K562 (cell line): ENCODE data around the gene NAT8L. TPM values are rescaled to one million over a fixed set of nuclear protein-coding genes. Genes with fewer than 3 reads are reported as not detected.

Experiments used
- ATAC-seq: fragments of 200-7000 bp; cut with Tn5 transposase; 3 replicates; pipeline ENCODE4 v1.9.1; 2020; ENCODE audit warnings: moderate library complexity
- BruUV-seq: library from RNA; stranded (reverse); fragments of 400-500 nt; replicated peaks from 2 replicates; lab custom pipeline; 2021; lab: Mats Ljungman, UMichigan
- CTCF ChIA-PET: fragments of 300-600 bp; formaldehyde crosslinking; extraction: SDS; loops from one replicate; lab custom pipeline; 2021; ENCODE audit warnings: low intra/inter-chr PET ratio; lab: Yijun Ruan, JAX
- POLR2A ChIA-PET: fragments of 300-600, 350-650 bp; sonication (Branson Sonifier 250); formaldehyde crosslinking; extraction: SDS; loops from one replicate; lab custom pipeline; 2021; ENCODE audit warnings: antibody characterized with exemption, inconsistent platforms; lab: Yijun Ruan, JAX
- DNase-seq, 4 experiments: peaks; one replicate each; pipeline versions ENCODE4 v3.0.0 to v3.0.0-alpha.2; 2011 to 2018; ENCODE audit warnings: low spot score in 3 of 4, mixed read lengths in 3 of 4; ENCODE audit errors: extremely low read depth in 1 of 4
- FAIRE-seq: peaks from 2 replicates; lab custom pipeline; 2011; peaks lifted over from hg19 to GRCh38; lab: Jason Lieb, UNC
- H2AFZ ChIP-seq: 2 replicates; pipeline ENCODE4 v1.6.0; 2011; ENCODE audit warnings: low read depth, low read length, control low read depth, inconsistent platforms
- H3K27ac ChIP-seq: fragments of 200-600 bp; 3 replicates; pipeline ENCODE4 v1.8.0; 2011; ENCODE audit warnings: low read depth, mild to moderate bottlenecking, control low read depth, inconsistent platforms, low read length, moderate library complexity, mixed read lengths; ENCODE audit errors: extremely low read depth
- H3K27me3 ChIP-seq, 2 experiments: fragments of 300-600 bp in 1 of 2; 2 replicates in 1 of 2; 3 replicates in 1 of 2; pipeline versions ENCODE4 v1.6.0 to v1.8.0; 2011; ENCODE audit warnings: inconsistent platforms in 2 of 2, low read length in 2 of 2, mild to moderate bottlenecking in 1 of 2, mixed read lengths in 1 of 2, moderate library complexity in 1 of 2; ENCODE audit not compliant: control insufficient read depth in 2 of 2, insufficient read depth in 2 of 2
- H3K36me3 ChIP-seq: fragments of 300-600 bp; 3 replicates; pipeline ENCODE4 v1.8.0; 2011; ENCODE audit warnings: mild to moderate bottlenecking, low read length, inconsistent platforms; ENCODE audit not compliant: control insufficient read depth, insufficient read depth
- H3K4me1 ChIP-seq, 2 experiments: fragments of 200-600 bp in 1 of 2; replicated peaks in 1 of 2; 2 replicates in 1 of 2; 3 replicates in 1 of 2; pipeline versions ENCODE4 v1.5.1 to v1.8.0; 2011; ENCODE audit warnings: inconsistent platforms in 2 of 2, low read length in 2 of 2, mild to moderate bottlenecking in 1 of 2, mixed read lengths in 1 of 2, moderate library complexity in 1 of 2; ENCODE audit not compliant: control insufficient read depth in 2 of 2, insufficient read depth in 2 of 2
- H3K4me2 ChIP-seq: 2 replicates; pipeline ENCODE4 v1.6.1; 2011; ENCODE audit warnings: low read length, control low read depth, inconsistent platforms, mixed read lengths; ENCODE audit not compliant: insufficient read depth
- H3K4me3 ChIP-seq: fragments of 200-600 bp; sonication (generic), shearing (Covaris generic); 2 replicates; pipeline ENCODE4 v1.5.1; 2016; ENCODE audit warnings: control low read depth, inconsistent platforms
- H3K79me2 ChIP-seq: fragments of 200-600 bp; 3 replicates; pipeline ENCODE4 v1.8.0; 2011; ENCODE audit warnings: low read length, inconsistent platforms; ENCODE audit not compliant: control insufficient read depth, insufficient read depth
- H3K9ac ChIP-seq, 2 experiments: 2 replicates each; pipeline versions ENCODE4 v1.6.0 to v1.6.1; 2011; ENCODE audit warnings: low read depth in 2 of 2, low read length in 2 of 2, control low read depth in 1 of 2, inconsistent platforms in 1 of 2, mild to moderate bottlenecking in 1 of 2, mixed read lengths in 1 of 2; ENCODE audit not compliant: insufficient read depth in 1 of 2
- H3K9me1 ChIP-seq: one replicate; pipeline ENCODE4 v1.6.0; 2011; ENCODE audit warnings: inconsistent platforms, mild to moderate bottlenecking, low read length, moderate library complexity; ENCODE audit not compliant: control insufficient read depth, insufficient read depth
- H3K9me3 ChIP-seq: replicated peaks from 2 replicates; pipeline ENCODE4 v1.5.1; 2011; ENCODE audit warnings: low read depth, low read length, inconsistent platforms; ENCODE audit not compliant: control insufficient read depth, insufficient read depth
- H4K20me1 ChIP-seq: replicated peaks from 2 replicates; pipeline ENCODE4 v1.6.1; 2011; ENCODE audit warnings: low read length, inconsistent platforms, mixed read lengths; ENCODE audit not compliant: control insufficient read depth, insufficient read depth
- CHD2 ChIP-seq: IDR thresholded peaks from 2 replicates; pipeline ENCODE4 v1.6.1; 2011; ENCODE audit warnings: low read depth, low read length
- DNMT1 ChIP-seq: fragments of 450-650 bp; IDR thresholded peaks from 2 replicates; pipeline ENCODE4 v1.6.1; 2016; ENCODE audit warnings: antibody characterized with exemption, mild to moderate bottlenecking
- FOXP4 ChIP-seq: sonication (generic); formaldehyde crosslinking; IDR thresholded peaks from 2 replicates; pipeline ENCODE4 v1.8.0; 2022; ENCODE audit warnings: mild to moderate bottlenecking, missing genetic modification reagents, borderline replicate concordance
- NEUROD1 ChIP-seq: fragments of 150-350 bp; IDR thresholded peaks from 2 replicates; pipeline ENCODE4 v1.6.1; 2014; ENCODE audit warnings: borderline replicate concordance, low read length, low read depth; ENCODE audit not compliant: partially characterized antibody
- SFPQ ChIP-seq: fragments of 200-400 bp; formaldehyde crosslinking; IDR thresholded peaks from 2 replicates; pipeline ENCODE4 v1.6.1; 2017; ENCODE audit warnings: mild to moderate bottlenecking, low read depth, low read length, moderate library complexity
- ZNF644 ChIP-seq: fragments of 200-800 bp; sonication (Bioruptor generic); IDR thresholded peaks from 2 replicates; pipeline ENCODE4 v1.6.1; 2016; ENCODE audit warnings: low read depth, missing genetic modification characterization, missing compliant biosample characterization
- WGBS: fragments of 100-300 bp; shearing (Covaris generic); methylation state at CpG from one replicate; pipeline ENCODE4 v1.1.6; 2016; ENCODE audit warnings: low coverage, mixed read lengths; ENCODE audit not compliant: insufficient coverage; ENCODE audit errors: missing lambda C conversion rate; 5-methylcytosine and 5-hydroxymethylcytosine counted together
- in situ Hi-C: fragments of 300-500 bp; cut with MboI; formaldehyde crosslinking; loops from 4 replicates; pipeline ENCODE4 v1.15.0; 2018; ENCODE audit warnings: inconsistent platforms, mixed read lengths
- intact Hi-C: fragments of 100-400 bp; cut with micrococcal nuclease; formaldehyde crosslinking; loops from 2 replicates; pipeline ENCODE4 v1.14.2; 2022
- polyA plus RNA-seq, 8 experiments: library from polyadenylated mRNA; depleted of rRNA in 4 of 8; stranded (reverse) in 5 of 8; unstranded in 3 of 8; fragments of >200 nt; fragmentation: Nextera tagmentation in 2 of 8; fragmentation: Illumina TruSeq in 1 of 8; extraction: Ambion mirVana in 2 of 8; extraction: Trizol in 1 of 8; gene quantifications; 2 replicates each; pipeline versions ENCODE4 v1.2.1 to v1.2.3, GENCODE V29; 2011 to 2014; ENCODE audit warnings: inconsistent platforms in 1 of 8, missing spikeins in 1 of 8
- total RNA-seq, 7 experiments: library from RNA; depleted of rRNA in 6 of 7; stranded (reverse); fragments of >200 nt in 6 of 7; fragmentation: Illumina TruSeq in 2 of 7; extraction: Trizol in 2 of 7; gene quantifications; 2 replicates each; pipeline versions ENCODE4 v1.2.1 to v1.2.3, GENCODE V29; 2011 to 2021; ENCODE audit warnings: low replicate concordance in 1 of 7

The NAT8L gene
- total and polyA plus RNA-seq, 9 of the 15 experiments (the other 6 are each of a cell fraction or from before 2014, with no cell fraction given): 0.06 to 11.0 (median 1.5) TPM

GRCh38 chr4:2051086-2051485 lies 8.0 kb upstream of the NAT8L start (continued):
- TF ChIP-seq FOXP4 (CRISPR knock-in tag) (no peak), ZNF644 (tag) (no peak), SFPQ (no peak), NEUROD1 (no peak)

DNA sequence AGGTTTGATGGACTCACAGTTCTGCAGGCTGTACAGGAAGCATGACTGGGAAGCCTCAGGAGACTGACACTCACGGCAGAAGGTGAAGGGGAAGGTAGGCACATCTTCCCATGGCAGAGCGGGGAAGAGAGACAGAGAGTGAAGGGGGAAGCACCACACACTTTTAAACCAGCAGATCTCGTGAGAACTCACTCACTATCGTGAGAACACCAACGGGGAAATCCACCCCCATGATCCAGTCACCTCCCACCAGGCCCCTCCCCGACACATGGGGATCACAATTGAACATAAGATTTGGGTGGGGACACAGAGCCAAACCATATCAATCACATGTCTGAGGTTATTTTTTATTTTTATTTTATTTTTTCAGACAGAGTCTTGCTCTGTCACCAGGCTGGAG lies 4.9 kb upstream of the NAT8L start:
- Histone ChIP-seq H3K27me3 (0 out of 5 replicates have a peak, but pooled peaks cover 0 to 4% of the 10 kb centered on the region in 2 experiments), H3K4me2 (no peak overlapping the region), H3K9me3 (no peaks in the 10 kb centered on the region), H2AFZ (no peak overlapping the region), H3K9me1 (no peaks in the 10 kb centered on the region), H3K9ac (no peak overlapping the region), H3K27ac (no peak overlapping the region), H4K20me1 (no peaks in the 10 kb centered on the region), H3K4me3 (no peak overlapping the region)
- POLR2A ChIA-PET: interaction anchor here (0.5 kb wide), 1 partner anchor 197 kb away, joined by 3 read pairs; no protein-coding TSS in a partner anchor
- no peak for FAIRE-seq
- ATAC-seq: no peak
- intact Hi-C loops (no loop called here), in situ Hi-C loops (no loop called here)
- no TSS peak for BruUV-seq
- no peak for DNase-seq
- TF ChIP-seq DNMT1 (no peak), CHD2 (peak; percentile 83)
- TF ChIP-seq, all 486 proteins: peak for 1
- WGBS: 18% methylated on average over 6 of the region's 6 CpGs
- no peaks in the 10 kb centered on the region for H3K36me3 ChIP-seq
- peaks cover 0 to 8% of the 10 kb centered on the region in 2 experiments; a peak in 3 of 5 replicates for H3K4me1 ChIP-seq
- H3K79me2 ChIP-seq: no peaks in the 10 kb centered on the region
- CTCF ChIA-PET: interaction anchor here (0.6 kb wide), 1 partner anchor 197 kb away, joined by 7 read pairs; no protein-coding TSS in a partner anchor
